Measurements from ENCODE around the gene CDH20.

GRCh38 chr18:61579581-61579980, 246.4 kb downstream of the CDH20 start:
- TF ChIP-seq, protein P1, sequence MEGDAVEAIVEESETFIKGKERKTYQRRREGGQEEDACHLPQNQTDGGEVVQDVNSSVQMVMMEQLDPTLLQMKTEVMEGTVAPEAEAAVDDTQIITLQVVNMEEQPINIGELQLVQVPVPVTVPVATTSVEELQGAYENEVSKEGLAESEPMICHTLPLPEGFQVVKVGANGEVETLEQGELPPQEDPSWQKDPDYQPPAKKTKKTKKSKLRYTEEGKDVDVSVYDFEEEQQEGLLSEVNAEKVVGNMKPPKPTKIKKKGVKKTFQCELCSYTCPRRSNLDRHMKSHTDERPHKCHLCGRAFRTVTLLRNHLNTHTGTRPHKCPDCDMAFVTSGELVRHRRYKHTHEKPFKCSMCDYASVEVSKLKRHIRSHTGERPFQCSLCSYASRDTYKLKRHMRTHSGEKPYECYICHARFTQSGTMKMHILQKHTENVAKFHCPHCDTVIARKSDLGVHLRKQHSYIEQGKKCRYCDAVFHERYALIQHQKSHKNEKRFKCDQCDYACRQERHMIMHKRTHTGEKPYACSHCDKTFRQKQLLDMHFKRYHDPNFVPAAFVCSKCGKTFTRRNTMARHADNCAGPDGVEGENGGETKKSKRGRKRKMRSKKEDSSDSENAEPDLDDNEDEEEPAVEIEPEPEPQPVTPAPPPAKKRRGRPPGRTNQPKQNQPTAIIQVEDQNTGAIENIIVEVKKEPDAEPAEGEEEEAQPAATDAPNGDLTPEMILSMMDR (IDR thresholded peaks at IDR 0.05; ENCODE audit: insufficient read depth, low read length, poor library complexity, severe bottlenecking): no peak
- no peak for TF ChIP-seq EZH2phosphoT487 (conservative IDR thresholded peaks at IDR 0.05; ENCODE audit: low read length)
